GM19468 (cell line): Measurements from ENCODE around the gene LGALS7B.
"Not testable (repeated sequence)": the region's sequence is repeated elsewhere in the genome, so short reads cannot be mapped to it uniquely, and the experiment has no call there.

ENCODE experiments used
- ATAC-seq: cut with Tn5 transposase; IDR thresholded peaks from one replicate; pipeline ENCODE4 v1.9.1; 2021; ENCODE audit warnings: mild to moderate bottlenecking, moderate library complexity, moderate number of reproducible peaks; ENCODE audit not compliant: unreplicated experiment; ENCODE audit errors: extremely low read depth

The LGALS7B gene

GRCh38 chr19:38815059-38816001 is 26.3 kb downstream of the LGALS7B start:
- ATAC-seq: no peak

GRCh38 chr19:38816131-38816750 is 27.2 kb downstream of the LGALS7B start:
- no peak for ATAC-seq

GRCh38 chr19:38817081-38817480 is 28.1 kb downstream of the LGALS7B start:
- no peak for ATAC-seq

GRCh38 chr19:38819231-38819920 is 30.4 kb downstream of the LGALS7B start:
- no peak for ATAC-seq

GRCh38 chr19:38821230-38821825 is 32.3 kb downstream of the LGALS7B start:
- ATAC-seq: not testable (repeated sequence)

GRCh38 chr19:38825936-38826335 is 36.9 kb downstream of the LGALS7B start:
- not testable (repeated sequence) for ATAC-seq

- ATAC-seq: no peak
Measured at GRCh38 chr19:38826856-38827551, 38.0 kb downstream of the LGALS7B start.

GRCh38 chr19:38829203-38829602 is 40.2 kb downstream of the LGALS7B start:
- not testable (repeated sequence) for ATAC-seq

- no peak for ATAC-seq
Measured at GRCh38 chr19:38830039-38830733, 41.2 kb downstream of the LGALS7B start.

DNA sequence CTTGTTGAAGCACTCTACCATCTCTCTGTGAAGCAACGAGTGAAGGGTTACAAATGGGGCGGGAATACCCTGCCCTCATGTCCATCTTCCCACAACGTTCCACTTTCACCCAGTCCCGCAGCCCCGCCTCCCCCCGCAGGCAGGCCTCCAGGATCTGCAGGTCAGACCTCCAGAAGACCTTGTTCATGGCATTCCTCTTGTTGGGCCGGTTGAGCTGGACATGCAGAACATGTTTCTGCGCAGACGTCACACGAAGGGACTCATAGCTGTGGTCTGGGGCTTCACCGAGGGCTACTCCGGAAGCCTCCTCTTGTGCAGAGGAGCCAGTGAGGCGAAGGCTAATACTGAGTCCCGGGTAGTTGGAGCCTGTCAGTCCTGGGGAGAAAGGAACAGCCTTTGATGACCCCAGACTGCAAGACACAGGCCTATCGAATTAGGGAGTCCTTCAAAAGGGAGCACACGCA is 42.2 kb downstream of the LGALS7B start:
- no peak for ATAC-seq

GRCh38 chr19:38833092-38833425 is 44.1 kb downstream of the LGALS7B start:
- no peak for ATAC-seq

DNA sequence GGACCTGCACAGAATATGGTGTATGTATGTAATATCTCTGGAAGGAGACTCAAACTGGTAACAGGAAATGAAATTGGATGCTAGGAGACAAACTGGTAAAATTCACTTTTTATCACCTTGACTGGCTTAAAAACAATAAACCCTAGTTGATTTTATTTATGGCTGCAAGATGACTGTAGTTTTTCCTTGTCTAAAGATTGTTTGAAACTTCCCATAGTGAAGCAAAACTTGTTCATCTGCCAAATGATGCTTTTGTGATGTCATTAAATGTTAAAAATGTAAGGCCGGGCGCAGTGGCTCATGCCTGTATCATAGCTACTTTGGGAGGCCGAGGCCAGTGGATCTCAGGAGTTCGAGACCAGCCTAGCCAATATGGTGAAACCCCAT is 45.1 kb downstream of the LGALS7B start:
- ATAC-seq: no peak

DNA sequence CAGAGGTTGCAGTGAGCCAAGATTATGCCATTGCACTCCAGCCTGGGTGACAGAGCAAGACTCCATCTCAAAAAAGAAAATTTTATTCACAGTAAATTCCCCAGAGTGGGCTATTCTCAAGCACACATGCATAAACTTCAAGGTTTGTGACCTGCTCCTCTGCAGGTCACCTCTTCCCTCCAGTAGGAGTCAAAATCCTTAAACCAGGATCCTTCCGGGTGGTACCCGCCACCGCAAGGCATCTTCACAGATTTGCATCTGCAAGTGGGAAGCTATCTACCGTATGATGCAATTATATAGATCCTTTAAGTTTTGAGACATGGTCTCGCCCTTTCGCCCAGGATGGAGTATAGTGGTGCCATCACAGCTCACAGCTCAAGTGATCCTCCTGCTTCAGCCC is 45.6 kb downstream of the LGALS7B start:
- ATAC-seq: no peak

DNA sequence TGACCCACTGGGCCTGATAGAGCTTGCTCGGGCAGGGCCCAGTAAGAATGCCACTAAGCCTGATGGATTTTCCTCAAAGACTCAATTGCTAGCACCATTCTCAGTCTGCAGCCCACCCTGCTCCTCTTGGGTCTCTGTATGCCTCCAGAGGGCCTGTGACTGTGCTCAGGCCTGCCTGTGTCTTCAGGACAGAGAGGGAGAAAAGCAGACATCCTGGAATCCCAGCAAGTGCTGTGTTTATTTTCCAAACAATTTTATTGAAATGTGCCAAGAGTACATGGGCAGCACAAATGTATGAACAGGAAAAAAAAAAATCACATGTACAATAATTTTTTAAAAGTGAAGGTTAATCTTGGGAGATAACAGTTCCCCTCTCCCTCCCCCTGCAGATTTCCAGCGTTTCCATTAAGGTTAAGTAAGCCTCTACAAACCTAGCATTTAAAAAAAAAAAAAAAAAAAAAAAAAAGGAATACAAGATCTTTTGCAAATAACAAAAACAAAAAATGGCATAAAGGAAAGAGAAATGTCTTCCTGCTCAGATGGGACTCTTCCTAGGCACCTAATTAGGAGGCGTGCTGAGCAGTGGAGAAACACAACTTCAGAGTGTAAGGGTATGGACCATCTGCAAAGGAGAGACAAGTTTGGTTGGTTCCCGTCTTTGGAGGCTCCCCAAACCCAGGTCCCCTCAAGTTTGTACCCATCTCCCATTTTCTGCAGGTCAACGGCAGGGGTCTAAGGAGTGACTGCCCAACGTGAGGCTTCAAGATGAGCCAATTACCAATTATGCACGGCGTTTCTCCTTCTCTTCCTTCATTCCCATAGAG is 47.4 kb downstream of the LGALS7B start:
- no peak for ATAC-seq

DNA sequence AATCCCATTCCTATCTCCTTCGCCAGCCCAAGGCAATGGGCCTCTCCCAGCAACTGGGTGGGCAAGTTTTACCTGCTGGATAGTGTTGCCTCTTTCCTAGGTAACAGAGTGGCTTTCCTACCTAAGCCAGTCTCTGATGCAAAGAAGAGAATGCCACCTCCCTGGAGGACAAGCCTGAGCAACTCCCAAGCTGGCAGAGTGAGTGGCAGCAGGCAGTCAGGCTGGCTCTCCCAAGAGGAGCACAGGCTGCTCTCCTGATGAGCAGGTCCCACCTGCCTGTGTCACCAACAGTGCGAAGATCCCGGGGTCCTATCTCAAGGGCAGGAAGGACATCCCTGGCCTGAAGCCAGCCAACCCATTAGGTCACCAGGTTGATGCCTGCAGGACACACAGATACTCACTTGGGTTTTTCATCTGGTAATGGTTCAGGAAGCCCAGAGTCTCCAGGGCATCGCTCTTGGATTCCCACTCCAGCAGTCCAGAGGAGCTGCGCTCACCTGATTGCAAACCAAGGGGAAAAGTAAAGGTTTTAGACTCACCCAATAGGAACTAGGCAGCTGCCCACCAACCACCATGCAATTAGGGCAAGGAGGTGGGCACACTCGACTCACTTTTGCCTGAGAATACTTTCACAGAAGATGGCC is 48.1 kb downstream of the LGALS7B start:
- no peak for ATAC-seq

DNA sequence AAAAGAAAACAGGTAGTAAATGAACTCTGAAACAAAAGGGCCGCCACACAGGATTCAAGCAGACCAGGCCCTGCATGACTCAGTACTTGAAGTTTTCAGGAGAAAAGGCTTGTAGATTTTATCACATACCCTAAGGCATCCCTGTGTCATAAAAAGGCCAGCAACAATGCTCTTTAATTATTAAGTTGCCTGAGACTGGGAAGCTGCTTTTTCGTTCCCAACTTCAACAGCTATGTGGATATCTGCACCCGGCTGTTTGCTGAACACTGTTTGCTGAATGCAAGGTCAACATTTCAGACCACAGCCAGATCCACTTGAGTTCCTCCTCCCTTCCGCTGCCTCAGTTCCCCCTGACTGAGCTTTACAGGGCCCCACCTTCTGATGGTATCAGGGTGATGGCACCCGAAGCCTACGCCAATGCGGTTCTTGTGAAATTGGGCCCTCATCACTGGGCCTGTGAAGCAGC is 48.7 kb downstream of the LGALS7B start:
- no peak for ATAC-seq

DNA sequence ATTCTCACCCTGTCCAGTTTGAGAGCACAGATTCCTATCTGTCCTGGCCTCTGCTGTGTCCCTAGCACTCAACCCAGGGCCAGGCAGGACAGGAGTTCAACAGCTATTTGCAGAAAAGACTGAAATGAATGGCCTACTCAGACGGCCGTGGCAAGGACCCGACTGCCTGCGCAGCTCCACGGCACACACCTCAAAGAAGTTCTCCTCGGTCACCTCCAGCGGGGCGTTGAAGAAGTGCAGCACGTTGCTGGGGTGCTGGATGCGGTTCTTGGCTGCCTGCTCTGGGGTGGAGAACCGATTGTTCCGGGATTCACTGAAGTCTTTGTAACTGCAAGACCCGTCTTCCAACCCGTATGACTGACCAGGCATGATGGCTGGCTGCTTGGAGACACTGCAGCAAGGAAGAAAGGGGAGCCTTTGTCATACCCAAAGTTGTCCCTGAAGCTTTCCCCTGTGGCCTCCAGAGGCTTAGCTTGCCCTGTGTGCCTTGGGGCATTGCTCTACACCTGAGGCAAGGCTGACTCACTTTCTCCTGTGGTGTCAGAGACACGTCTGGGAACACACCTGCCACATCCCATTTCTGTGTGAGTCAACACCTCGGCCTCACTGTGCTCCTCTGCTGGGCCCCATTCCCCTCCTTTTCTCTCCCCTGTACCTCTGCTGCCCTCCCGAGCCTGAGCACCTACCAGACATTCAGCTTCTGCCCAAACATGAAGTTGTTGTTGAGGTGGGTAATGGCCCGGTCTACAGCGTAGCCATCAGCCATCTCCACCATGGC is 49.4 kb downstream of the LGALS7B start:
- no peak for ATAC-seq
